C4-2B (cell line): ENCODE data around the gene UBE2QL1.

Experiments
- CTCF ChIP-seq: fragments of 450-650 bp; conservative IDR thresholded peaks from 2 replicates; pipeline ENCODE4 v1.5.1; 2017; ENCODE audit warnings: mild to moderate bottlenecking
- ZFX ChIP-seq: fragments of 450-650 bp; IDR thresholded peaks from 2 replicates; pipeline ENCODE4 v1.6.1; 2017

DNA sequence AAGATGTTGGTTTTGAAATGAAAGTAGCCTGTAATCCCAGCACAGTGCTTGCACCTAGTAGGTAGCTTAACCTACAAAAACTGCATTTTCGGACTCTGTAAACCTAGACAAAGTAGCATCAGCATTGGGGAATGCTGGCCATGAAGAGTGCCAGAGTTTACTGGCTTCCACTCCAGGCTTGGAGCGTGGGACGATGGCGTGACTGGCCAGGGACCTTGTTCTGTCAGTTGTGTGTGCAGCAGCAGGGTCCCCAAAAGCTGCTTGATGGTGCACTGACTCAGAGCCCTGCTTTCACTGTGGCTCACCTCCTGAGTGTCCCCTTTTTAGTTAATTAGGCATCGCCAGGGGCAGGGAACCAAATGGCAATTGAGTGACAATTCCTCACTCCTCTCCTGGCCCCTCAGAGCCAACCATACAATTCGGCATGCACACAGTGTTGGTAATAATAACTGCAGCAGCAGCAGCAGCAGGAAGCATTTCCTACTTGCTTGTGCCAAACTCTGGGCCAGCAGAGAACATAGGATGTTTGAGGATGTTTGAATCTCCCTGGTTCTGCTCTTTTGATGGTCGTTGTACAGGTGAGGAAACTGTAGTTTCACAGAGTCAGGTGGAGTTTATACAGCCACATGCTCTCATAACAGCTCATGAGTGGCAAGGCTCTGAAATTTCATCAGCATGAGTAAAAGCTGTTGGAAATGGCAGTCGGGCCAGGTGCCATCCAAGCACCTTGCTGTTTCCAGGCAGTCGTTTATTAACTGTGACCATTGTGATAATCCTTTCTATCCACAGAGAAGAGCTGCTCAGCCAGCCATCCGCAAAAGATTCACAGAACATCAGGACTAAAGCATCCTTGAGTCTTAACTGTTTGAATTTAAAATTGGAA, 4.2 kb downstream of the UBE2QL1 start:
- TF ChIP-seq CTCF (no peak), ZFX (no peak)
